ENCODE data around the gene SEMA6A. TPM values are rescaled to one million over a fixed set of nuclear protein-coding genes. Genes with fewer than 3 reads are reported as not detected.

The SEMA6A gene
- polyA plus RNA-seq, 4 donors: 39.6 to 61.6 (median 54.8) TPM

GRCh38 chr5:116497631-116498030 lies 77.0 kb downstream of the SEMA6A start:
- no peak for DNase-seq (ENCODE audit: low read depth in 4 of 4, low spot score in 2 of 4)

GRCh38 chr5:116495786-116496357 lies 78.8 kb downstream of the SEMA6A start:
- DNase-seq (ENCODE audit: low read depth in 4 of 4, low spot score in 2 of 4): no peak

- DNase-seq (ENCODE audit: low read depth in 4 of 4, low spot score in 2 of 4): peak in 2 of 4 donors; percentile 59 to 68
These were observed 79.7 kb downstream of the SEMA6A start for GRCh38 chr5:116494784-116495450.

- no peak for DNase-seq (ENCODE audit: low read depth in 4 of 4, low spot score in 2 of 4)
These were observed 81.8 kb downstream of the SEMA6A start for GRCh38 chr5:116492776-116493175.

- DNase-seq (ENCODE audit: low read depth in 4 of 4, low spot score in 2 of 4): no peak
These were observed 82.5 kb downstream of the SEMA6A start for GRCh38 chr5:116492016-116492623.

GRCh38 chr5:116488356-116489041 lies 86.1 kb downstream of the SEMA6A start:
- no peak for DNase-seq (ENCODE audit: low read depth in 4 of 4, low spot score in 2 of 4)

- no peak for DNase-seq (ENCODE audit: low read depth in 4 of 4, low spot score in 2 of 4)
These were observed 87.6 kb downstream of the SEMA6A start for GRCh38 chr5:116487045-116487444.

GRCh38 chr5:116486588-116486987 lies 88.0 kb downstream of the SEMA6A start:
- DNase-seq (ENCODE audit: low read depth in 4 of 4, low spot score in 2 of 4): no peak

GRCh38 chr5:116484645-116485044 lies 90.0 kb downstream of the SEMA6A start:
- no peak for DNase-seq (ENCODE audit: low read depth in 4 of 4, low spot score in 2 of 4)

- no peak for DNase-seq (ENCODE audit: low read depth in 4 of 4, low spot score in 2 of 4)
These were observed 92.2 kb downstream of the SEMA6A start for GRCh38 chr5:116482394-116482793.

- no peak for DNase-seq (ENCODE audit: low read depth in 4 of 4, low spot score in 2 of 4)
These were observed 93.6 kb downstream of the SEMA6A start for GRCh38 chr5:116480894-116481510.

GRCh38 chr5:116479776-116480675 lies 94.6 kb downstream of the SEMA6A start:
- DNase-seq (ENCODE audit: low read depth in 4 of 4, low spot score in 2 of 4): no peak

GRCh38 chr5:116478491-116478890 lies 96.1 kb downstream of the SEMA6A start:
- no peak for DNase-seq (ENCODE audit: low read depth in 4 of 4, low spot score in 2 of 4)

- DNase-seq (ENCODE audit: low read depth in 4 of 4, low spot score in 2 of 4): no peak
These were observed 97.6 kb downstream of the SEMA6A start for GRCh38 chr5:116476897-116477537.

- no peak for DNase-seq (ENCODE audit: low read depth in 4 of 4, low spot score in 2 of 4)
These were observed 99.3 kb downstream of the SEMA6A start for GRCh38 chr5:116475338-116475737.

GRCh38 chr5:116473706-116474105 lies 100.9 kb downstream of the SEMA6A start:
- no peak for DNase-seq (ENCODE audit: low read depth in 4 of 4, low spot score in 2 of 4)

- DNase-seq (ENCODE audit: low read depth in 4 of 4, low spot score in 2 of 4): no peak
These were observed 102.3 kb downstream of the SEMA6A start for GRCh38 chr5:116472274-116472673.

- no peak for DNase-seq (ENCODE audit: low read depth in 4 of 4, low spot score in 2 of 4)
These were observed 105.0 kb downstream of the SEMA6A start for GRCh38 chr5:116469631-116470030.

- DNase-seq (ENCODE audit: low read depth in 4 of 4, low spot score in 2 of 4): no peak
These were observed 106.0 kb downstream of the SEMA6A start for GRCh38 chr5:116468583-116468982.

GRCh38 chr5:116467465-116467843 lies 107.2 kb downstream of the SEMA6A start:
- no peak for DNase-seq (ENCODE audit: low read depth in 4 of 4, low spot score in 2 of 4)

Data from left renal cortex interstitium (tissue), 4 donors.